GM23338 (cell line): Measurements from ENCODE around the gene SLC39A13.

Experiments
- CREB1 ChIP-seq: fragments of 250-450 bp; sonication (Bioruptor Pico); IDR thresholded peaks from 2 replicates; pipeline ENCODE4 v1.5.0; 2020; ENCODE audit warnings: low read depth, mild to moderate bottlenecking, moderate library complexity
- EZH2 ChIP-seq: fragments of 200-600 bp; sonication (generic); IDR thresholded peaks from one replicate; pipeline ENCODE4 v1.8.0; 2017; ENCODE audit warnings: antibody characterized with exemption, mild to moderate bottlenecking, low read depth; ENCODE audit not compliant: unreplicated experiment
- EZH2phosphoT487 ChIP-seq: fragments of 200-600 bp; sonication (generic); IDR thresholded peaks from one replicate; pipeline ENCODE4 v1.8.1; 2018; ENCODE audit warnings: antibody characterized with exemption; ENCODE audit not compliant: unreplicated experiment
- JUNB ChIP-seq: IDR thresholded peaks from one replicate; pipeline ENCODE4 v1.6.1; 2016; ENCODE audit warnings: antibody characterized with exemption; ENCODE audit not compliant: unreplicated experiment
- NANOG ChIP-seq: IDR thresholded peaks from 2 replicates; pipeline ENCODE4 v1.6.1; 2016; ENCODE audit warnings: antibody characterized with exemption, borderline replicate concordance
- POLR2AphosphoS5 ChIP-seq: IDR thresholded peaks from 2 replicates; pipeline ENCODE4 v1.6.1; 2016; ENCODE audit warnings: antibody characterized with exemption, low read depth
- REST ChIP-seq: IDR thresholded peaks from one replicate; pipeline ENCODE4 v1.6.1; 2018; ENCODE audit warnings: antibody characterized with exemption; ENCODE audit not compliant: unreplicated experiment
- STAT1 ChIP-seq: IDR thresholded peaks from one replicate; pipeline ENCODE4 v1.6.1; 2016; ENCODE audit warnings: antibody characterized with exemption; ENCODE audit not compliant: unreplicated experiment
- ZNF114 ChIP-seq: fragments of 250-450 bp; sonication (Bioruptor Pico); IDR thresholded peaks from 2 replicates; pipeline ENCODE4 v1.5.0; 2020; ENCODE audit warnings: mild to moderate bottlenecking, moderate library complexity
- ZNF331 ChIP-seq: fragments of 250-450 bp; sonication (Bioruptor Pico); IDR thresholded peaks from 2 replicates; pipeline ENCODE4 v1.5.0; 2020; ENCODE audit warnings: low read depth, mild to moderate bottlenecking, moderate library complexity
- TF ChIP-seq, protein P1 (sequence below), 2 experiments: fragments of 200-600 bp in 1 of 2; sonication (generic) in 1 of 2; conservative IDR thresholded peaks; 2 replicates each; pipeline versions ENCODE4 v1.5.1 to v1.6.1; 2016 to 2017; ENCODE audit warnings: antibody characterized with exemption in 2 of 2, low read depth in 2 of 2, mild to moderate bottlenecking in 2 of 2, moderate library complexity in 1 of 2

DNA sequence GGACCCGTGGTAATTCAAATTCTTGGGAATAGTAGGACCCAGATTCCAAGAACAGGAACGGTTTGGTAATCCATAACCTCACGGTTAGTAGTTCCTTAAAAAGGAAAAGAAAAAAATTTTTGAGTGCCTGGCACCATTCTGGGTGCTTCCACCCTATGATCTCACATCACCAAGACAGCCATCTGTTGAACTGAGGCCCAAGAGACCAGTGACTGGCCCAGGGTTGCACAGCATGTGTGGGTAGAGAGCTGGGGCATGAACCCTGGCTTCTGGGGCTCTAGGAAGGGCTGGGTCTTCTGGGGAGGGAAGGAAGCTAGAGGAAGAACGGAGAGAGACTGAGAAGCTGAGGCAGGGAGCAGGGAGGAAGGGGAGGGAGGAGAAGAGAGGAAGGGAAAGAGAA is 25.3 kb upstream of the SLC39A13 start:
- TF ChIP-seq, protein P1, sequence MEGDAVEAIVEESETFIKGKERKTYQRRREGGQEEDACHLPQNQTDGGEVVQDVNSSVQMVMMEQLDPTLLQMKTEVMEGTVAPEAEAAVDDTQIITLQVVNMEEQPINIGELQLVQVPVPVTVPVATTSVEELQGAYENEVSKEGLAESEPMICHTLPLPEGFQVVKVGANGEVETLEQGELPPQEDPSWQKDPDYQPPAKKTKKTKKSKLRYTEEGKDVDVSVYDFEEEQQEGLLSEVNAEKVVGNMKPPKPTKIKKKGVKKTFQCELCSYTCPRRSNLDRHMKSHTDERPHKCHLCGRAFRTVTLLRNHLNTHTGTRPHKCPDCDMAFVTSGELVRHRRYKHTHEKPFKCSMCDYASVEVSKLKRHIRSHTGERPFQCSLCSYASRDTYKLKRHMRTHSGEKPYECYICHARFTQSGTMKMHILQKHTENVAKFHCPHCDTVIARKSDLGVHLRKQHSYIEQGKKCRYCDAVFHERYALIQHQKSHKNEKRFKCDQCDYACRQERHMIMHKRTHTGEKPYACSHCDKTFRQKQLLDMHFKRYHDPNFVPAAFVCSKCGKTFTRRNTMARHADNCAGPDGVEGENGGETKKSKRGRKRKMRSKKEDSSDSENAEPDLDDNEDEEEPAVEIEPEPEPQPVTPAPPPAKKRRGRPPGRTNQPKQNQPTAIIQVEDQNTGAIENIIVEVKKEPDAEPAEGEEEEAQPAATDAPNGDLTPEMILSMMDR (conservative IDR thresholded peaks at IDR 0.05; ENCODE audit: low read depth in 2 of 2) = no peak
- TF ChIP-seq POLR2AphosphoS5 = no peak
- no peak for TF ChIP-seq EZH2
- TF ChIP-seq ZNF114 (CRISPR knock-in tag) = no peak
- no peak for TF ChIP-seq NANOG
- no peak for TF ChIP-seq REST
- TF ChIP-seq EZH2phosphoT487 = no peak
- TF ChIP-seq JUNB = no peak
- TF ChIP-seq ZNF331 (CRISPR knock-in tag) = no peak
- no peak for TF ChIP-seq STAT1
- TF ChIP-seq CREB1 (CRISPR knock-in tag) = no peak
